Duodenal mucosa (tissue), 2 donors: Measurements from ENCODE around the gene PLA2G1B.

ENCODE experiments used
- H3K27ac ChIP-seq: one replicate; pipeline ENCODE4 v1.7.0; 2013; ENCODE audit warnings: low read depth, low read length
- H3K27me3 ChIP-seq, 2 donors: one replicate each; pipeline ENCODE4 v1.7.0; 2013; ENCODE audit warnings: low read length in 2 of 2, control low read depth in 1 of 2; ENCODE audit not compliant: insufficient read depth in 2 of 2, control insufficient read depth in 1 of 2
- H3K36me3 ChIP-seq, 2 donors: one replicate each; pipeline ENCODE4 v1.7.0; 2013; ENCODE audit warnings: low read length in 2 of 2, control low read depth in 1 of 2; ENCODE audit not compliant: insufficient read depth in 2 of 2, control insufficient read depth in 1 of 2
- H3K4me1 ChIP-seq, 2 donors: one replicate each; pipeline ENCODE4 v1.7.0; 2013; ENCODE audit warnings: low read length in 2 of 2, control low read depth in 1 of 2; ENCODE audit not compliant: insufficient read depth in 2 of 2, control insufficient read depth in 1 of 2
- H3K4me3 ChIP-seq, 2 donors: one replicate each; pipeline ENCODE4 v1.7.0; 2013; ENCODE audit warnings: low read length in 2 of 2, low read depth in 1 of 2
- H3K9ac ChIP-seq, 2 donors: one replicate each; pipeline ENCODE4 v1.7.0; 2013; ENCODE audit warnings: low read length in 2 of 2, low read depth in 1 of 2
- H3K9me3 ChIP-seq, 2 donors: one replicate each; pipeline ENCODE4 v1.7.0; 2013; ENCODE audit warnings: low read length in 2 of 2, control low read depth in 1 of 2; ENCODE audit not compliant: control insufficient read depth in 1 of 2

PLA2G1B gene

GRCh38 chr12:120367924-120368788, 40.6 kb upstream of the PLA2G1B start:
- Histone ChIP-seq H3K9me3 (no peaks in the 10 kb centered on the region), H3K4me3 (peak overlapping the region; percentile 60 to 63), H3K9ac (peak overlapping the region; percentile 50 to 60), H3K27me3 (peaks cover 23 to 29% of the 10 kb centered on the region in 2 donors), H3K4me1 (peaks cover 45 to 46% of the 10 kb centered on the region in 2 donors), H3K27ac (peak overlapping the region; percentile 27), H3K36me3 (no peaks in the 10 kb centered on the region)

GRCh38 chr12:120367233-120367923, 39.8 kb upstream of the PLA2G1B start:
- Histone ChIP-seq H3K9ac (peak overlapping the region; percentile 50 to 60), H3K4me1 (peaks cover 53% of the 10 kb centered on the region in 2 donors), H3K4me3 (peak overlapping the region; percentile 60 to 63), H3K36me3 (no peaks in the 10 kb centered on the region), H3K27ac (no peak overlapping the region), H3K27me3 (peaks cover 23 to 29% of the 10 kb centered on the region in 2 donors), H3K9me3 (no peaks in the 10 kb centered on the region)

- Histone ChIP-seq H3K9me3 (no peaks in the 10 kb centered on the region), H3K9ac (peak overlapping the region; percentile 50 to 60), H3K4me3 (peak overlapping the region; percentile 60 to 63), H3K27me3 (peaks cover 21 to 25% of the 10 kb centered on the region in 2 donors), H3K27ac (peak overlapping the region; percentile 58), H3K4me1 (peaks cover 58 to 59% of the 10 kb centered on the region in 2 donors), H3K36me3 (no peaks in the 10 kb centered on the region)
Observed at GRCh38 chr12:120366845-120367232, 39.3 kb upstream of the PLA2G1B start.

- Histone ChIP-seq H3K27ac (peak overlapping the region; percentile 59), H3K36me3 (no peaks in the 10 kb centered on the region), H3K4me1 (peaks cover 59 to 60% of the 10 kb centered on the region in 2 donors), H3K27me3 (peaks cover 18 to 21% of the 10 kb centered on the region in 2 donors), H3K9me3 (no peaks in the 10 kb centered on the region), H3K9ac (peak overlapping the region; percentile 26 to 50), H3K4me3 (peak overlapping the region; percentile 2 to 63)
Observed at GRCh38 chr12:120366341-120366705, 38.7 kb upstream of the PLA2G1B start.

- peak overlapping the region; percentile 59 for H3K27ac ChIP-seq
- no peaks in the 10 kb centered on the region for H3K9me3 ChIP-seq
- peak overlapping the region; percentile 26 to 50 for H3K9ac ChIP-seq
- peaks cover 59 to 60% of the 10 kb centered on the region in 2 donors for H3K4me1 ChIP-seq
- H3K4me3 ChIP-seq: peak overlapping the region; percentile 2 to 63
- H3K27me3 ChIP-seq: peaks cover 13 to 18% of the 10 kb centered on the region in 2 donors
- no peaks in the 10 kb centered on the region for H3K36me3 ChIP-seq
Observed at GRCh38 chr12:120365675-120366340, 38.2 kb upstream of the PLA2G1B start.

- H3K9ac ChIP-seq: peak overlapping the region in 1 of 2 donors; percentile 25
- peaks cover 4 to 6% of the 10 kb centered on the region in 2 donors for H3K27me3 ChIP-seq
Observed at GRCh38 chr12:120364487-120364886, 36.9 kb upstream of the PLA2G1B start.

GRCh38 chr12:120363274-120363855, 35.8 kb upstream of the PLA2G1B start:
- H3K4me1 ChIP-seq: peaks cover 54 to 59% of the 10 kb centered on the region in 2 donors
- peaks cover 4 to 6% of the 10 kb centered on the region in 2 donors for H3K27me3 ChIP-seq
- H3K36me3 ChIP-seq: peaks cover 0 to under 1% of the 10 kb centered on the region in 2 donors
- no peak overlapping the region for H3K4me3 ChIP-seq
- H3K9me3 ChIP-seq: no peaks in the 10 kb centered on the region
- peak overlapping the region; percentile 15 for H3K27ac ChIP-seq
- peak overlapping the region in 1 of 2 donors; percentile 35 for H3K9ac ChIP-seq

More at GRCh38 chr12:120364487-120364886, 36.9 kb upstream of the PLA2G1B start:
- Histone ChIP-seq H3K4me3 (no peak overlapping the region), H3K4me1 (peaks cover 54 to 59% of the 10 kb centered on the region in 2 donors), H3K27ac (no peak overlapping the region), H3K36me3 (no peaks in the 10 kb centered on the region), H3K9me3 (no peaks in the 10 kb centered on the region)

- Histone ChIP-seq H3K9me3 (no peaks in the 10 kb centered on the region), H3K9ac (peak overlapping the region; percentile 39 to 54), H3K27me3 (peaks cover 4 to 6% of the 10 kb centered on the region in 2 donors), H3K4me1 (peaks cover 53 to 56% of the 10 kb centered on the region in 2 donors), H3K36me3 (peaks cover 0 to 7% of the 10 kb centered on the region in 2 donors), H3K4me3 (peak overlapping the region in 1 of 2 donors; percentile 32), H3K27ac (peak overlapping the region; percentile 63)
Observed at GRCh38 chr12:120362516-120363273, 35.1 kb upstream of the PLA2G1B start.
